Sigmoid colon (tissue), 4 donors: ENCODE data around the gene TPK1.

ENCODE experiments used
- POLR2AphosphoS5 ChIP-seq, 4 donors: sonication (generic); formaldehyde crosslinking; IDR thresholded peaks; one replicate each; pipeline ENCODE4 v1.6.1; 2017; ENCODE audit warnings: antibody characterized with exemption in 4 of 4
- TF ChIP-seq, protein P1 (sequence below), 4 experiments: fragments of 450-650 bp in 3 of 4; fragments of 200-600 bp in 1 of 4; IDR thresholded peaks; one replicate each; pipeline ENCODE4 v1.5.1; 2016 to 2019; ENCODE audit warnings: antibody characterized with exemption in 4 of 4, mild to moderate bottlenecking in 3 of 4, moderate library complexity in 2 of 4

DNA sequence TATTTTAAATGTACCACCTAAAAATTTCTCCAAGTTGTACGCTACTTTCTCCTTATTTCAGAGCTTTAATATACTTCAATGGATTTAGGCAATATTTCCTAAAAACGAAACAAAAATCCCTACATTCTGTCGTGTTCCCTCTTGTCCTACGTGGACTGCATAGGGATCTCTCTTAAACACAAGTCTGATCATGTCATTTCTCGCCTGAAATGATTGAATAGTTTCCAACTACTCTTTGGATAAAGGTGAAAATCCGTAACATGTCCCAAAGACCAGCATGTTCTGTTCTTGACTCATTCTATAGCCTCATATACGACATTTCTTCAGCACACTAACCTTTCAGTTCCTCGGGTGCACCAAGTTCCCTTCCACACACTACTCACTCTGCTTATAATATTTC, 17.7 kb upstream of the TPK1 start:
- TF ChIP-seq POLR2AphosphoS5 (IDR thresholded peaks at IDR 0.05), result no peak
- TF ChIP-seq, protein P1, sequence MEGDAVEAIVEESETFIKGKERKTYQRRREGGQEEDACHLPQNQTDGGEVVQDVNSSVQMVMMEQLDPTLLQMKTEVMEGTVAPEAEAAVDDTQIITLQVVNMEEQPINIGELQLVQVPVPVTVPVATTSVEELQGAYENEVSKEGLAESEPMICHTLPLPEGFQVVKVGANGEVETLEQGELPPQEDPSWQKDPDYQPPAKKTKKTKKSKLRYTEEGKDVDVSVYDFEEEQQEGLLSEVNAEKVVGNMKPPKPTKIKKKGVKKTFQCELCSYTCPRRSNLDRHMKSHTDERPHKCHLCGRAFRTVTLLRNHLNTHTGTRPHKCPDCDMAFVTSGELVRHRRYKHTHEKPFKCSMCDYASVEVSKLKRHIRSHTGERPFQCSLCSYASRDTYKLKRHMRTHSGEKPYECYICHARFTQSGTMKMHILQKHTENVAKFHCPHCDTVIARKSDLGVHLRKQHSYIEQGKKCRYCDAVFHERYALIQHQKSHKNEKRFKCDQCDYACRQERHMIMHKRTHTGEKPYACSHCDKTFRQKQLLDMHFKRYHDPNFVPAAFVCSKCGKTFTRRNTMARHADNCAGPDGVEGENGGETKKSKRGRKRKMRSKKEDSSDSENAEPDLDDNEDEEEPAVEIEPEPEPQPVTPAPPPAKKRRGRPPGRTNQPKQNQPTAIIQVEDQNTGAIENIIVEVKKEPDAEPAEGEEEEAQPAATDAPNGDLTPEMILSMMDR (IDR thresholded peaks at IDR 0.05), result no peak
